PC-9 (cell line): Measurements from ENCODE around the gene SPIRE2. TPM values are rescaled to one million over a fixed set of nuclear protein-coding genes. Genes with fewer than 3 reads are reported as not detected.

ENCODE experiments used
- BruUV-seq: library from RNA; stranded (reverse); fragments of 400-500 nt; replicated peaks from 2 replicates; lab custom pipeline; 2021; lab: Mats Ljungman, UMichigan
- CTCF ChIA-PET: fragments of 300-600 bp; sonication (Branson Sonifier 250); formaldehyde crosslinking; loops from one replicate; lab custom pipeline; 2022; ENCODE audit warnings: antibody characterized with exemption; lab: Charles Lee
- POLR2A ChIA-PET: fragments of 300-600 bp; sonication (Branson Sonifier 250); formaldehyde crosslinking; loops from one replicate; lab custom pipeline; 2022; ENCODE audit warnings: antibody characterized with exemption; ENCODE audit not compliant: unreplicated experiment; lab: Charles Lee
- DNase-seq, 2 experiments: peaks; one replicate each; pipeline versions ENCODE4 v3.0.0 to v3.0.0-alpha.2; 2015 to 2022; ENCODE audit warnings: mixed read lengths in 1 of 2
- H2AFZ ChIP-seq: fragments of 200-600 bp; sonication (generic); 2 replicates; pipeline ENCODE4 v1.8.1; 2017; ENCODE audit warnings: antibody characterized with exemption
- H3F3A ChIP-seq: fragments of 200-600 bp; sonication (generic); 2 replicates; pipeline ENCODE4 v1.8.1; 2017; ENCODE audit warnings: antibody characterized with exemption, mild to moderate bottlenecking, low read depth; ENCODE audit not compliant: insufficient read depth
- H3K27ac ChIP-seq: fragments of 200-600 bp; sonication (generic); 2 replicates; pipeline ENCODE4 v1.6.1; 2016; ENCODE audit warnings: mixed run types
- H3K27me3 ChIP-seq: fragments of 200-600 bp; sonication (generic); 2 replicates; pipeline ENCODE4 v1.6.1; 2016; ENCODE audit warnings: low read depth, mixed run types; ENCODE audit not compliant: insufficient read depth
- H3K36me3 ChIP-seq: fragments of 200-600 bp; sonication (generic); 2 replicates; pipeline ENCODE4 v1.6.1; 2016; ENCODE audit warnings: low read depth, mixed run types
- H3K4me1 ChIP-seq: fragments of 200-600 bp; sonication (generic); replicated peaks from 2 replicates; pipeline ENCODE4 v1.6.1; 2016; ENCODE audit warnings: mixed run types; ENCODE audit not compliant: insufficient read depth
- H3K4me2 ChIP-seq: fragments of 200-600 bp; sonication (generic); 2 replicates; pipeline ENCODE4 v1.6.1; 2017; ENCODE audit warnings: mixed run types
- H3K4me3 ChIP-seq: fragments of 200-600 bp; sonication (generic); 2 replicates; pipeline ENCODE4 v1.6.1; 2016; ENCODE audit warnings: mixed run types
- H3K79me2 ChIP-seq: fragments of 200-600 bp; sonication (generic); 2 replicates; pipeline ENCODE4 v1.6.1; 2017; ENCODE audit warnings: low read depth, mixed run types
- H3K9me2 ChIP-seq: fragments of 200-600 bp; sonication (generic); 2 replicates; pipeline ENCODE4 v1.8.1; 2017; ENCODE audit warnings: mild to moderate bottlenecking; ENCODE audit not compliant: insufficient read depth
- H3K9me3 ChIP-seq: fragments of 200-600 bp; sonication (generic); 2 replicates; pipeline ENCODE4 v1.8.1; 2016; ENCODE audit warnings: low read depth; ENCODE audit not compliant: insufficient read depth
- H4K20me1 ChIP-seq: fragments of 200-600 bp; sonication (generic); 2 replicates; pipeline ENCODE4 v1.8.1; 2017; ENCODE audit not compliant: insufficient read depth
- CTCF ChIP-seq: fragments of 200-600 bp; sonication (generic); conservative IDR thresholded peaks from 2 replicates; pipeline ENCODE4 v1.6.1; 2017; ENCODE audit warnings: mixed run types, antibody characterized with exemption, mild to moderate bottlenecking, moderate library complexity
- EZH2 ChIP-seq: fragments of 200-600 bp; sonication (generic); IDR thresholded peaks from 2 replicates; pipeline ENCODE4 v1.8.0; 2017; ENCODE audit warnings: antibody characterized with exemption, low read depth
- intact Hi-C: fragments of 100-400 bp; cut with micrococcal nuclease; formaldehyde crosslinking; loops from one replicate; pipeline ENCODE4 v1.10.0; 2022; ENCODE audit not compliant: unreplicated experiment
- total RNA-seq: library from RNA; stranded (reverse); gene quantifications from 2 replicates; pipeline ENCODE4 v1.2.3, GENCODE V29; 2021

The SPIRE2 gene
- total RNA-seq, 1 experiment from 2014 or later, result 34.5 TPM

- Histone ChIP-seq H3K9me3 (no peaks in the 10 kb centered on the region), H3F3A (peaks cover 5% of the 10 kb centered on the region; the same call in 1 of the 2 replicates), H3K9me2 (no peaks in the 10 kb centered on the region), H3K27ac (no peak overlapping the region), H3K79me2 (no peaks in the 10 kb centered on the region), H2AFZ (no peak overlapping the region), H3K4me1 (0 out of 2 replicates have a peak, but pooled peaks cover 11% of the 10 kb centered on the region), H3K4me2 (no peak overlapping the region), H3K4me3 (no peak overlapping the region), H3K27me3 (no peaks in the 10 kb centered on the region), H4K20me1 (no peaks in the 10 kb centered on the region), H3K36me3 (peaks cover 6% of the 10 kb centered on the region)
- BruUV-seq, result no TSS peak
- DNase-seq, result peak in 1 of 2 experiments; percentile 20
- ChIA-PET CTCF (interaction anchor here (0.5 to 0.6 kb wide), 2 partner anchors 50 to 216 kb away, joined by 3 read pairs; partner anchors contain the start of gene CDK10), POLR2A (interaction anchor here (0.7 kb wide), 1 partner anchor 30 kb away, joined by 6 read pairs; no protein-coding TSS in a partner anchor)
- no peak for TF ChIP-seq EZH2
- no peak for TF ChIP-seq CTCF
- intact Hi-C loops, result no loop called here
Measured at GRCh38 chr16:89902980-89903379, 74.7 kb downstream of the SPIRE2 start.

GRCh38 chr16:89903908-89904515, 75.7 kb downstream of the SPIRE2 start:
- Histone ChIP-seq H2AFZ (no peak overlapping the region), H3K9me2 (no peaks in the 10 kb centered on the region), H3K4me2 (no peak overlapping the region), H3F3A (peaks cover 8% of the 10 kb centered on the region; the same call in 1 of the 2 replicates), H3K27ac (no peak overlapping the region), H4K20me1 (no peaks in the 10 kb centered on the region), H3K4me1 (0 out of 2 replicates have a peak, but pooled peaks cover 11% of the 10 kb centered on the region), H3K4me3 (no peak overlapping the region), H3K9me3 (no peaks in the 10 kb centered on the region), H3K36me3 (peaks cover 2% of the 10 kb centered on the region), H3K79me2 (no peaks in the 10 kb centered on the region), H3K27me3 (no peaks in the 10 kb centered on the region)
- ChIA-PET CTCF (no interaction called here), POLR2A (no interaction called here)
- intact Hi-C loops, result no loop called here
- no peak for TF ChIP-seq EZH2
- no peak for TF ChIP-seq CTCF
- no peak for DNase-seq
- no TSS peak for BruUV-seq

- TF ChIP-seq CTCF (no peak), EZH2 (no peak)
Measured at GRCh38 chr16:89904606-89905510, 76.6 kb downstream of the SPIRE2 start.

More at GRCh38 chr16:89904606-89905510, 76.6 kb downstream of the SPIRE2 start:
- H3K79me2 ChIP-seq, result no peaks in the 10 kb centered on the region
- no peak overlapping the region for H3K4me2 ChIP-seq
- H2AFZ ChIP-seq, result no peak overlapping the region
- H4K20me1 ChIP-seq, result no peaks in the 10 kb centered on the region; the same call in 1 of the 2 replicates
- no TSS peak for BruUV-seq
- H3K27me3 ChIP-seq, result no peaks in the 10 kb centered on the region
- no peak overlapping the region for H3K4me3 ChIP-seq
- H3K4me1 ChIP-seq, result 0 out of 2 replicates have a peak, but pooled peaks cover 11% of the 10 kb centered on the region
- no peaks in the 10 kb centered on the region for H3K9me3 ChIP-seq
- peaks cover 3% of the 10 kb centered on the region; the same call in 1 of the 2 replicates for H3K36me3 ChIP-seq
- CTCF ChIA-PET, result no interaction called here
- no peaks in the 10 kb centered on the region for H3K9me2 ChIP-seq
- H3F3A ChIP-seq, result peaks cover 12% of the 10 kb centered on the region; the same call in 1 of the 2 replicates
- intact Hi-C loops, result no loop called here
- POLR2A ChIA-PET, result interaction anchor here (0.5 kb wide), 1 partner anchor 29 kb away, joined by 5 read pairs; no protein-coding TSS in a partner anchor
- DNase-seq, result peak; percentile 66 to 89
- H3K27ac ChIP-seq, result no peak overlapping the region; the same call in 1 of the 2 replicates
